Measurements from ENCODE around the gene SFXN2.
"Not testable (repeated sequence)": the region's sequence is repeated elsewhere in the genome, so short reads cannot be mapped to it uniquely, and the experiment has no call there.

SFXN2 gene

GRCh38 chr10:102683736-102684135 is 30.7 kb upstream of the SFXN2 start:
- Histone ChIP-seq H3K27me3 (ENCODE audit: control insufficient read depth in 1 of 2, insufficient read depth in 2 of 2, low read length in 2 of 2) (no peaks in the 10 kb centered on the region), H3K9me3 (ENCODE audit: low read length) (no peaks in the 10 kb centered on the region), H3K4me1 (ENCODE audit: insufficient read depth, low read length) (no peaks in the 10 kb centered on the region), H3K4me3 (ENCODE audit: low read depth in 1 of 2, low read length in 2 of 2) (no peak overlapping the region), H3K36me3 (ENCODE audit: insufficient read depth, low read length) (peaks cover 12% of the 10 kb centered on the region), H3K27ac (ENCODE audit: low read depth, low read length) (no peak overlapping the region), H3K9ac (ENCODE audit: low read length) (no peak overlapping the region)

- no peak overlapping the region for H3K4me3 ChIP-seq (ENCODE audit: low read depth in 1 of 2, low read length in 2 of 2)
- no peak overlapping the region for H3K9ac ChIP-seq (ENCODE audit: low read length)
- H3K9me3 ChIP-seq (ENCODE audit: low read length): no peaks in the 10 kb centered on the region
- peaks cover 4% of the 10 kb centered on the region for H3K36me3 ChIP-seq (ENCODE audit: insufficient read depth, low read length)
- no peaks in the 10 kb centered on the region for H3K27me3 ChIP-seq (ENCODE audit: control insufficient read depth in 1 of 2, insufficient read depth in 2 of 2, low read length in 2 of 2)
- no peaks in the 10 kb centered on the region for H3K4me1 ChIP-seq (ENCODE audit: insufficient read depth, low read length)
- no peak overlapping the region for H3K27ac ChIP-seq (ENCODE audit: low read depth, low read length)
Measured at GRCh38 chr10:102691285-102692066, 23.0 kb upstream of the SFXN2 start.

GRCh38 chr10:102695401-102695800 is 19.0 kb upstream of the SFXN2 start:
- H3K4me1 ChIP-seq (ENCODE audit: insufficient read depth, low read length); H3K9me3 ChIP-seq (ENCODE audit: low read length); H3K9ac ChIP-seq (ENCODE audit: low read length); H3K27me3 ChIP-seq (ENCODE audit: control insufficient read depth in 1 of 2, insufficient read depth in 2 of 2, low read length in 2 of 2); H3K4me3 ChIP-seq (ENCODE audit: low read depth in 1 of 2, low read length in 2 of 2); H3K27ac ChIP-seq (ENCODE audit: low read depth, low read length): not testable (repeated sequence)
- peaks cover 28% of the 10 kb centered on the region for H3K36me3 ChIP-seq (ENCODE audit: insufficient read depth, low read length)

- H3K9ac ChIP-seq (ENCODE audit: low read length): no peak overlapping the region
- H3K27me3 ChIP-seq (ENCODE audit: control insufficient read depth in 1 of 2, insufficient read depth in 2 of 2, low read length in 2 of 2): no peaks in the 10 kb centered on the region
Measured at GRCh38 chr10:102696736-102697135, 17.7 kb upstream of the SFXN2 start.

GRCh38 chr10:102698894-102699293 is 15.5 kb upstream of the SFXN2 start:
- no peak overlapping the region for H3K27ac ChIP-seq (ENCODE audit: low read depth, low read length)
- H3K4me1 ChIP-seq (ENCODE audit: insufficient read depth, low read length): no peaks in the 10 kb centered on the region
- peaks cover 28% of the 10 kb centered on the region for H3K36me3 ChIP-seq (ENCODE audit: insufficient read depth, low read length)
- H3K4me3 ChIP-seq (ENCODE audit: low read depth in 1 of 2, low read length in 2 of 2): no peak overlapping the region
- no peaks in the 10 kb centered on the region for H3K27me3 ChIP-seq (ENCODE audit: control insufficient read depth in 1 of 2, insufficient read depth in 2 of 2, low read length in 2 of 2)
- H3K9ac ChIP-seq (ENCODE audit: low read length): no peak overlapping the region
- no peaks in the 10 kb centered on the region for H3K9me3 ChIP-seq (ENCODE audit: low read length)

More at GRCh38 chr10:102696736-102697135, 17.7 kb upstream of the SFXN2 start:
- H3K4me1 ChIP-seq (ENCODE audit: insufficient read depth, low read length): no peaks in the 10 kb centered on the region
- H3K9me3 ChIP-seq (ENCODE audit: low read length): no peaks in the 10 kb centered on the region
- H3K4me3 ChIP-seq (ENCODE audit: low read depth in 1 of 2, low read length in 2 of 2): no peak overlapping the region
- H3K36me3 ChIP-seq (ENCODE audit: insufficient read depth, low read length): peaks cover 28% of the 10 kb centered on the region
- no peak overlapping the region for H3K27ac ChIP-seq (ENCODE audit: low read depth, low read length)

GRCh38 chr10:102701272-102701671 is 13.2 kb upstream of the SFXN2 start:
- Histone ChIP-seq H3K9ac (ENCODE audit: low read length) (no peak overlapping the region), H3K36me3 (ENCODE audit: insufficient read depth, low read length) (peaks cover 27% of the 10 kb centered on the region), H3K9me3 (ENCODE audit: low read length) (no peaks in the 10 kb centered on the region), H3K4me3 (ENCODE audit: low read depth in 1 of 2, low read length in 2 of 2) (no peak overlapping the region), H3K27ac (ENCODE audit: low read depth, low read length) (no peak overlapping the region), H3K4me1 (ENCODE audit: insufficient read depth, low read length) (no peaks in the 10 kb centered on the region), H3K27me3 (ENCODE audit: control insufficient read depth in 1 of 2, insufficient read depth in 2 of 2, low read length in 2 of 2) (no peaks in the 10 kb centered on the region)

- no peaks in the 10 kb centered on the region for H3K4me1 ChIP-seq (ENCODE audit: insufficient read depth, low read length)
- H3K27me3 ChIP-seq (ENCODE audit: control insufficient read depth in 1 of 2, insufficient read depth in 2 of 2, low read length in 2 of 2): no peaks in the 10 kb centered on the region
- no peak overlapping the region for H3K9ac ChIP-seq (ENCODE audit: low read length)
- no peak overlapping the region for H3K27ac ChIP-seq (ENCODE audit: low read depth, low read length)
- no peaks in the 10 kb centered on the region for H3K9me3 ChIP-seq (ENCODE audit: low read length)
- H3K4me3 ChIP-seq (ENCODE audit: low read depth in 1 of 2, low read length in 2 of 2): no peak overlapping the region
- peaks cover 22% of the 10 kb centered on the region for H3K36me3 ChIP-seq (ENCODE audit: insufficient read depth, low read length)
Measured at GRCh38 chr10:102701796-102702195, 12.6 kb upstream of the SFXN2 start.

GRCh38 chr10:102702742-102703141 is 11.7 kb upstream of the SFXN2 start:
- H3K9me3 ChIP-seq (ENCODE audit: low read length): no peaks in the 10 kb centered on the region
- H3K9ac ChIP-seq (ENCODE audit: low read length): no peak overlapping the region
- H3K27me3 ChIP-seq (ENCODE audit: control insufficient read depth in 1 of 2, insufficient read depth in 2 of 2, low read length in 2 of 2): no peaks in the 10 kb centered on the region
- peaks cover 15% of the 10 kb centered on the region for H3K36me3 ChIP-seq (ENCODE audit: insufficient read depth, low read length)
- no peak overlapping the region for H3K4me3 ChIP-seq (ENCODE audit: low read depth in 1 of 2, low read length in 2 of 2)
- no peaks in the 10 kb centered on the region for H3K4me1 ChIP-seq (ENCODE audit: insufficient read depth, low read length)
- H3K27ac ChIP-seq (ENCODE audit: low read depth, low read length): no peak overlapping the region

- Histone ChIP-seq H3K27me3 (ENCODE audit: control insufficient read depth in 1 of 2, insufficient read depth in 2 of 2, low read length in 2 of 2) (no peaks in the 10 kb centered on the region), H3K36me3 (ENCODE audit: insufficient read depth, low read length) (no peaks in the 10 kb centered on the region), H3K27ac (ENCODE audit: low read depth, low read length) (no peak overlapping the region), H3K4me1 (ENCODE audit: insufficient read depth, low read length) (no peaks in the 10 kb centered on the region), H3K4me3 (ENCODE audit: low read depth in 1 of 2, low read length in 2 of 2) (no peak overlapping the region), H3K9me3 (ENCODE audit: low read length) (no peaks in the 10 kb centered on the region), H3K9ac (ENCODE audit: low read length) (no peak overlapping the region)
Measured at GRCh38 chr10:102704915-102705314, 9.5 kb upstream of the SFXN2 start.

- Histone ChIP-seq H3K27ac (ENCODE audit: low read depth, low read length) (no peak overlapping the region), H3K9me3 (ENCODE audit: low read length) (no peaks in the 10 kb centered on the region), H3K4me3 (ENCODE audit: low read depth in 1 of 2, low read length in 2 of 2) (no peak overlapping the region), H3K4me1 (ENCODE audit: insufficient read depth, low read length) (no peaks in the 10 kb centered on the region), H3K27me3 (ENCODE audit: control insufficient read depth in 1 of 2, insufficient read depth in 2 of 2, low read length in 2 of 2) (no peaks in the 10 kb centered on the region), H3K36me3 (ENCODE audit: insufficient read depth, low read length) (no peaks in the 10 kb centered on the region), H3K9ac (ENCODE audit: low read length) (no peak overlapping the region)
Measured at GRCh38 chr10:102705531-102705930, 8.9 kb upstream of the SFXN2 start.

GRCh38 chr10:102710609-102711008 is 3.8 kb upstream of the SFXN2 start:
- no peak overlapping the region for H3K27ac ChIP-seq (ENCODE audit: low read depth, low read length)
- peaks cover 14% of the 10 kb centered on the region for H3K4me1 ChIP-seq (ENCODE audit: insufficient read depth, low read length)
- no peaks in the 10 kb centered on the region for H3K36me3 ChIP-seq (ENCODE audit: insufficient read depth, low read length)
- H3K9ac ChIP-seq (ENCODE audit: low read length): no peak overlapping the region
- H3K27me3 ChIP-seq (ENCODE audit: control insufficient read depth in 1 of 2, insufficient read depth in 2 of 2, low read length in 2 of 2): no peaks in the 10 kb centered on the region
- no peaks in the 10 kb centered on the region for H3K9me3 ChIP-seq (ENCODE audit: low read length)
- H3K4me3 ChIP-seq (ENCODE audit: low read depth in 1 of 2, low read length in 2 of 2): no peak overlapping the region

GRCh38 chr10:102712089-102712488 is 2.3 kb upstream of the SFXN2 start:
- no peaks in the 10 kb centered on the region for H3K9me3 ChIP-seq (ENCODE audit: low read length)
- no peak overlapping the region for H3K27ac ChIP-seq (ENCODE audit: low read depth, low read length)
- H3K36me3 ChIP-seq (ENCODE audit: insufficient read depth, low read length): no peaks in the 10 kb centered on the region
- H3K9ac ChIP-seq (ENCODE audit: low read length): no peak overlapping the region
- H3K4me3 ChIP-seq (ENCODE audit: low read depth in 1 of 2, low read length in 2 of 2): no peak overlapping the region
- no peaks in the 10 kb centered on the region for H3K27me3 ChIP-seq (ENCODE audit: control insufficient read depth in 1 of 2, insufficient read depth in 2 of 2, low read length in 2 of 2)
- H3K4me1 ChIP-seq (ENCODE audit: insufficient read depth, low read length): peaks cover 14% of the 10 kb centered on the region

Measured in muscle layer of colon (tissue), 2 donors.